Measurements from ENCODE around the gene EPHA4.

The EPHA4 gene

GRCh38 chr2:221500501-221501209 is 71.4 kb downstream of the EPHA4 start:
- Histone ChIP-seq H3K27me3 (ENCODE audit: control insufficient read depth in 5 of 5, insufficient read depth in 4 of 5, low read length in 5 of 5) (no peaks in the 10 kb centered on the region), H3K4me3 (ENCODE audit: low read depth in 1 of 5, low read length in 5 of 5) (no peak overlapping the region), H3K27ac (ENCODE audit: low read depth, low read length) (peak overlapping the region; percentile 82), H3K9ac (ENCODE audit: low read length in 5 of 5) (no peak overlapping the region), H3K9me3 (ENCODE audit: control insufficient read depth in 5 of 5, low read length in 5 of 5) (no peaks in the 10 kb centered on the region), H3K36me3 (ENCODE audit: control insufficient read depth in 5 of 5, insufficient read depth in 5 of 5, low read length in 5 of 5) (no peaks in the 10 kb centered on the region), H3K4me1 (ENCODE audit: control insufficient read depth in 5 of 5, insufficient read depth in 5 of 5, low read length in 5 of 5) (peaks cover 0 to 17% (median 13%) of the 10 kb centered on the region in 5 donors)

GRCh38 chr2:221495731-221496130 is 76.4 kb downstream of the EPHA4 start:
- Histone ChIP-seq H3K9me3 (ENCODE audit: control insufficient read depth in 5 of 5, low read length in 5 of 5) (no peaks in the 10 kb centered on the region), H3K27me3 (ENCODE audit: control insufficient read depth in 5 of 5, insufficient read depth in 4 of 5, low read length in 5 of 5) (no peaks in the 10 kb centered on the region), H3K9ac (ENCODE audit: low read length in 5 of 5) (no peak overlapping the region)

GRCh38 chr2:221494556-221494955 is 77.5 kb downstream of the EPHA4 start:
- Histone ChIP-seq H3K9me3 (ENCODE audit: control insufficient read depth in 5 of 5, low read length in 5 of 5) (no peaks in the 10 kb centered on the region), H3K27ac (ENCODE audit: low read depth, low read length) (no peak overlapping the region), H3K4me3 (ENCODE audit: low read depth in 1 of 5, low read length in 5 of 5) (no peak overlapping the region), H3K9ac (ENCODE audit: low read length in 5 of 5) (no peak overlapping the region), H3K36me3 (ENCODE audit: control insufficient read depth in 5 of 5, insufficient read depth in 5 of 5, low read length in 5 of 5) (no peaks in the 10 kb centered on the region), H3K4me1 (ENCODE audit: control insufficient read depth in 5 of 5, insufficient read depth in 5 of 5, low read length in 5 of 5) (peaks cover 0 to 6% (median 0%) of the 10 kb centered on the region in 5 donors), H3K27me3 (ENCODE audit: control insufficient read depth in 5 of 5, insufficient read depth in 4 of 5, low read length in 5 of 5) (no peaks in the 10 kb centered on the region)

More at GRCh38 chr2:221495731-221496130, 76.4 kb downstream of the EPHA4 start:
- H3K4me3 ChIP-seq (ENCODE audit: low read depth in 1 of 5, low read length in 5 of 5) = no peak overlapping the region
- H3K27ac ChIP-seq (ENCODE audit: low read depth, low read length) = no peak overlapping the region
- H3K36me3 ChIP-seq (ENCODE audit: control insufficient read depth in 5 of 5, insufficient read depth in 5 of 5, low read length in 5 of 5) = no peaks in the 10 kb centered on the region
- H3K4me1 ChIP-seq (ENCODE audit: control insufficient read depth in 5 of 5, insufficient read depth in 5 of 5, low read length in 5 of 5) = peaks cover 0 to 5% (median 0%) of the 10 kb centered on the region in 5 donors

- Histone ChIP-seq H3K4me3 (ENCODE audit: low read depth in 1 of 5, low read length in 5 of 5) (no peak overlapping the region), H3K36me3 (ENCODE audit: control insufficient read depth in 5 of 5, insufficient read depth in 5 of 5, low read length in 5 of 5) (no peaks in the 10 kb centered on the region), H3K9me3 (ENCODE audit: control insufficient read depth in 5 of 5, low read length in 5 of 5) (no peaks in the 10 kb centered on the region), H3K4me1 (ENCODE audit: control insufficient read depth in 5 of 5, insufficient read depth in 5 of 5, low read length in 5 of 5) (peaks cover 0 to 14% (median 0%) of the 10 kb centered on the region in 5 donors), H3K27me3 (ENCODE audit: control insufficient read depth in 5 of 5, insufficient read depth in 4 of 5, low read length in 5 of 5) (no peaks in the 10 kb centered on the region), H3K27ac (ENCODE audit: low read depth, low read length) (peak overlapping the region; percentile 37), H3K9ac (ENCODE audit: low read length in 5 of 5) (no peak overlapping the region)
These were observed 78.7 kb downstream of the EPHA4 start for GRCh38 chr2:221493391-221493790.

GRCh38 chr2:221492636-221493035 is 79.5 kb downstream of the EPHA4 start:
- Histone ChIP-seq H3K4me3 (ENCODE audit: low read depth in 1 of 5, low read length in 5 of 5) (no peak overlapping the region), H3K27ac (ENCODE audit: low read depth, low read length) (peak overlapping the region; percentile 37), H3K9me3 (ENCODE audit: control insufficient read depth in 5 of 5, low read length in 5 of 5) (no peaks in the 10 kb centered on the region), H3K4me1 (ENCODE audit: control insufficient read depth in 5 of 5, insufficient read depth in 5 of 5, low read length in 5 of 5) (peaks cover 0 to 14% (median 0%) of the 10 kb centered on the region in 5 donors), H3K9ac (ENCODE audit: low read length in 5 of 5) (no peak overlapping the region), H3K27me3 (ENCODE audit: control insufficient read depth in 5 of 5, insufficient read depth in 4 of 5, low read length in 5 of 5) (no peaks in the 10 kb centered on the region), H3K36me3 (ENCODE audit: control insufficient read depth in 5 of 5, insufficient read depth in 5 of 5, low read length in 5 of 5) (no peaks in the 10 kb centered on the region)

- no peak overlapping the region for H3K4me3 ChIP-seq (ENCODE audit: low read depth in 1 of 5, low read length in 5 of 5)
- H3K9me3 ChIP-seq (ENCODE audit: control insufficient read depth in 5 of 5, low read length in 5 of 5) = no peaks in the 10 kb centered on the region
- no peaks in the 10 kb centered on the region for H3K27me3 ChIP-seq (ENCODE audit: control insufficient read depth in 5 of 5, insufficient read depth in 4 of 5, low read length in 5 of 5)
- no peak overlapping the region for H3K27ac ChIP-seq (ENCODE audit: low read depth, low read length)
- H3K4me1 ChIP-seq (ENCODE audit: control insufficient read depth in 5 of 5, insufficient read depth in 5 of 5, low read length in 5 of 5) = peaks cover 0 to 14% (median 0%) of the 10 kb centered on the region in 5 donors
- H3K9ac ChIP-seq (ENCODE audit: low read length in 5 of 5) = no peak overlapping the region
- H3K36me3 ChIP-seq (ENCODE audit: control insufficient read depth in 5 of 5, insufficient read depth in 5 of 5, low read length in 5 of 5) = no peaks in the 10 kb centered on the region
These were observed 81.5 kb downstream of the EPHA4 start for GRCh38 chr2:221490506-221491060.

- H3K4me1 ChIP-seq (ENCODE audit: control insufficient read depth in 5 of 5, insufficient read depth in 5 of 5, low read length in 5 of 5) = peaks cover 0 to 16% (median 0%) of the 10 kb centered on the region in 5 donors
- H3K36me3 ChIP-seq (ENCODE audit: control insufficient read depth in 5 of 5, insufficient read depth in 5 of 5, low read length in 5 of 5) = no peaks in the 10 kb centered on the region
- H3K27ac ChIP-seq (ENCODE audit: low read depth, low read length) = no peak overlapping the region
- no peak overlapping the region for H3K4me3 ChIP-seq (ENCODE audit: low read depth in 1 of 5, low read length in 5 of 5)
- H3K9ac ChIP-seq (ENCODE audit: low read length in 5 of 5) = no peak overlapping the region
- H3K9me3 ChIP-seq (ENCODE audit: control insufficient read depth in 5 of 5, low read length in 5 of 5) = no peaks in the 10 kb centered on the region
- no peaks in the 10 kb centered on the region for H3K27me3 ChIP-seq (ENCODE audit: control insufficient read depth in 5 of 5, insufficient read depth in 4 of 5, low read length in 5 of 5)
These were observed 83.8 kb downstream of the EPHA4 start for GRCh38 chr2:221488136-221488807.

- H3K27me3 ChIP-seq (ENCODE audit: control insufficient read depth in 5 of 5, insufficient read depth in 4 of 5, low read length in 5 of 5) = no peaks in the 10 kb centered on the region
- peaks cover 0 to 15% (median 8%) of the 10 kb centered on the region in 5 donors for H3K4me1 ChIP-seq (ENCODE audit: control insufficient read depth in 5 of 5, insufficient read depth in 5 of 5, low read length in 5 of 5)
- no peak overlapping the region for H3K4me3 ChIP-seq (ENCODE audit: low read depth in 1 of 5, low read length in 5 of 5)
- H3K9ac ChIP-seq (ENCODE audit: low read length in 5 of 5) = no peak overlapping the region
- H3K27ac ChIP-seq (ENCODE audit: low read depth, low read length) = no peak overlapping the region
- no peaks in the 10 kb centered on the region for H3K36me3 ChIP-seq (ENCODE audit: control insufficient read depth in 5 of 5, insufficient read depth in 5 of 5, low read length in 5 of 5)
- no peaks in the 10 kb centered on the region for H3K9me3 ChIP-seq (ENCODE audit: control insufficient read depth in 5 of 5, low read length in 5 of 5)
These were observed 86.0 kb downstream of the EPHA4 start for GRCh38 chr2:221486106-221486505.

- no peak overlapping the region for H3K27ac ChIP-seq (ENCODE audit: low read depth, low read length)
- no peaks in the 10 kb centered on the region for H3K27me3 ChIP-seq (ENCODE audit: control insufficient read depth in 5 of 5, insufficient read depth in 4 of 5, low read length in 5 of 5)
- H3K4me3 ChIP-seq (ENCODE audit: low read depth in 1 of 5, low read length in 5 of 5) = no peak overlapping the region
- H3K4me1 ChIP-seq (ENCODE audit: control insufficient read depth in 5 of 5, insufficient read depth in 5 of 5, low read length in 5 of 5) = peaks cover 0 to 20% (median 8%) of the 10 kb centered on the region in 5 donors
- H3K9me3 ChIP-seq (ENCODE audit: control insufficient read depth in 5 of 5, low read length in 5 of 5) = no peaks in the 10 kb centered on the region
- no peak overlapping the region for H3K9ac ChIP-seq (ENCODE audit: low read length in 5 of 5)
- no peaks in the 10 kb centered on the region for H3K36me3 ChIP-seq (ENCODE audit: control insufficient read depth in 5 of 5, insufficient read depth in 5 of 5, low read length in 5 of 5)
These were observed 86.6 kb downstream of the EPHA4 start for GRCh38 chr2:221485503-221485870.

Measured in subcutaneous abdominal adipose tissue (tissue), 5 donors.